Activated CD8-positive, alpha-beta memory T cell treated with anti-CD3 and anti-CD28 coated beads, Interleukin-2, amount 50 U/mL, for 24 hours (primary cell): ENCODE results near the gene STAB1.

ENCODE experiments used
- DNase-seq: peaks from one replicate; pipeline ENCODE4 v3.0.0-alpha.2; 2020; ENCODE audit errors: extremely low read depth

STAB1 gene

GRCh38 chr3:52509753-52510328, 14.7 kb downstream of the STAB1 start:
- DNase-seq = no peak

DNA sequence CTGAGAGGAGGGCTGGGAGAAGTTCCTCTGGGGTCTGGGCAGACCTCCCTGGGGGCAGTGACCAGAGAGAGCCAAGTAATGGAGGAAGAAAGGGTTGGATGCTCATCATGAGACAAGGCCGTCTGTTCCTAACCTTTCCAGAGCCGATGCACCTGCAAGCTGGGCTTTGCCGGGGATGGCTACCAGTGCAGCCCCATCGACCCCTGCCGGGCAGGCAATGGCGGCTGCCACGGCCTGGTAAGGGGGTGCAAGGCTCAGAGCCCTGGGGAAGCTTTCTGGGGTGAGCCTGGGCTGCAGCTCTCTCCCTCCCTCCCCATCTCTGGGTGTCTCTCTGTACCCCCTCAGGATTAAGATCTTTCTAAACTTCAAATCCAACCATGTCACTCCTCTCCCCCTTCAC, 16.4 kb downstream of the STAB1 start:
- no peak for DNase-seq

DNA sequence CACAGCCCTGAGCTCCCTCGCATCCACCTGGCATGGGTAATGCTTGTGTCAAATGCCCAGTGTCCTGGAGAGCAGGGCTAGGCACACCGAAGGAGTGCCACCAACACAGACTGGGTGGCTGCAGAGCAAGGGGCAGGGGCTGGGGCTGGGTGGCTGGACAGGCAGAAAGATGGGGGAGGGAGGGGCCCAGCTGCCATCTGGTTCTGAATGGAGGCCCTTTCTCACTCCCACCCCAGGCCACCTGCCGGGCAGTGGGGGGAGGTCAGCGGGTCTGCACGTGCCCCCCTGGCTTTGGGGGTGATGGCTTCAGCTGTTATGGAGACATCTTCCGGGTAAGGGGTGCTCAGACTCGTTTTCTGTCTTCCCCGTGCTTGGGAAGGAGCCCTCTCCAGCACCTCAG, 17.0 kb downstream of the STAB1 start:
- no peak for DNase-seq

DNA sequence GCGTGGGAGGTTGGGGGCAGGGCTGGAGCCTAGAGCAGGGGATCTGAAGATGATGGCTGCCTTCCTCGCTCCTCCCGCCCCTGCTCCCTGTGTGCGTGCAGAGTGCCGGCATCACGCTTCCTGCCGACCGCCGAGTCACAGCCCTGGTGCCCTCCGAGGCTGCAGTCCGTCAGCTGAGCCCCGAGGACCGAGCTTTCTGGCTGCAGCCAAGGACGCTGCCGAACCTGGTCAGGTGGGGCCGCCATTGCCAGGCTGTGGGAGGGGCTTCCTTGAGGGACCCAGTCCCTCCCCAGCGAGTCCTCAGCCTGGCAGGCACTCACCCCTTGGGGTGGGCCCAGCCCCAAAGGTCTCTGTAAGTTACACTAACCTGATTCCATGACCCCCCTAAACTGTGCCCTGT, 17.6 kb downstream of the STAB1 start:
- DNase-seq = no peak

DNA sequence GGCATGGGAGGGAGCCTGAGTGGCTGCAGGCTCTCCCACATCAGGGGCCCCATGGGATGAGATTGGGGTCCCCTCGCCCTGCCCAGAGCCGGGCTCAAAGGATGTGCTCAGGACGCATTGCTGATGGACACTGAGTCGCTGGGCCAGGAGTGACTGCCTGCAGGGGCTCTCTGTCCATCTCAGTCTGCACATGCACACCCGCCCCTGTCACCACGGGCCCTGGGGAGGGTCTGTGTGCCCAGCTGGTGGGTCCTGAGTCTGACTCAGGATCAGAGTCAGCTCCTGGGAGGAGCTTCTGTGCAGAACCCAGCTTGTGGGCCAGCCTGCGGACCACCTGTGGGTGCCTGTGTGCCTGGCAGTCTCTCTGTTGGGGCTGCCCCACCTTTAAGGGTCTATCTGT, 18.1 kb downstream of the STAB1 start:
- no peak for DNase-seq

- DNase-seq = no peak
These were observed 19.4 kb downstream of the STAB1 start for GRCh38 chr3:52514576-52514975.

DNA sequence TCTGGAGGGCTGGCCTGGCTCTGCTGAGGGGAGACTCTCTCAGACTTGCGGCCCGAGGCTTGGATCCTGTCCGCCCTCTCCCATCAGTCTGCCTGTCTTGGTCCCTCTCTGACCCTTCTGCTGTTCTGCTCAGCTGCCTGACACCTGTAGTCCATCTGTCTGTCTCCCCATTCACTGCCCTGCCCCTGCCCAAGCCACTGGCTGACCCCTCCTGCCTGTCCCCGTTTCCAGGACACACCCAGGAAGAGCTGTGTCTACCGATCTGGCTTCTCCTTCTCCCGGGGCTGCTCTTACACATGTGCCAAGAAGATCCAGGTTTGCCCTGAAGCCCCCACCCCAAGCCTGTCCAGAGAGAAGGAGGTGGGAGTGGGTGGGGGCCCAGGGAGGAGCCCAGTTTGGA, 20.1 kb downstream of the STAB1 start:
- DNase-seq = no peak

- DNase-seq = no peak
These were observed 21.5 kb downstream of the STAB1 start for GRCh38 chr3:52516509-52517195.

DNA sequence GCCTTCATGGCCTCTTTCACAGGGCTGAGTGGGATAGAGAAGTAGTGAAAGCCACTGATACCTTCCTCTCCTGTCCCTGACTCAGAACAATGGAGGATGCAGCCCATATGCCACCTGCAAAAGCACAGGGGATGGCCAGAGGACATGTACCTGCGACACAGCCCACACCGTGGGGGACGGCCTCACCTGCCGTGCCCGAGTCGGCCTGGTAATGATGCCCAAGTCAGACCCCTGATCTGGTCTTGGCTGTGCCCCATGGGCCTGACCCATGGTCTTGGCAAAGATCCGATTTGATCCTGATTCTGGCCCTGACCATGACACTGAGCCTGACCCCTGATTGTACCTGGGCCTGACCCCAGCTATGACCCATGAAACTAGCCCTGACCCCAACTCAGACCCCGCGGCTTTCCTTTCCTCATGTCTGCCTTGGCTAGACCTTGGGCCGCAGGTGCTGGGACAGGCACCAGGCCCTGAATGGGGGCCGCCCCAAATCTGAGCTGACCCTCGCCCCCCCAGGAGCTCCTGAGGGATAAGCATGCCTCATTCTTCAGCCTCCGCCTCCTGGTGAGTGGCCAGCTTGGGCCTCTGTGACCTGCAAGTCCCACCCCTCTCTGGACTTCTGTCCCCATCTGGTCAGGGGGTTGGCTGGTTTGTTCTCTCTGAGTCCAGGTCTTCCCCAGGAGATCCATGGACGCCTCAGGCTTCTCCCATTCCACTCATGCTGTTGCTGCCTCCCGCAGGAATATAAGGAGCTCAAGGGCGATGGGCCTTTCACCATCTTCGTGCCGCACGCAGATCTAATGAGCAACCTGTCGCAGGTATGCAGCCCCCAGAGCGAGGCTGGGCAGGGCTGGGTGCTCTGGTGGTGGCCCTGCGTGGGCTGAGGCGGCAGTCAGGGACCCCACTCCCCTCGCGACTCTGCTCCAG, 22.9 kb downstream of the STAB1 start:
- no peak for DNase-seq

- DNase-seq = no peak
These were observed 23.7 kb downstream of the STAB1 start for GRCh38 chr3:52518723-52519444.

DNA sequence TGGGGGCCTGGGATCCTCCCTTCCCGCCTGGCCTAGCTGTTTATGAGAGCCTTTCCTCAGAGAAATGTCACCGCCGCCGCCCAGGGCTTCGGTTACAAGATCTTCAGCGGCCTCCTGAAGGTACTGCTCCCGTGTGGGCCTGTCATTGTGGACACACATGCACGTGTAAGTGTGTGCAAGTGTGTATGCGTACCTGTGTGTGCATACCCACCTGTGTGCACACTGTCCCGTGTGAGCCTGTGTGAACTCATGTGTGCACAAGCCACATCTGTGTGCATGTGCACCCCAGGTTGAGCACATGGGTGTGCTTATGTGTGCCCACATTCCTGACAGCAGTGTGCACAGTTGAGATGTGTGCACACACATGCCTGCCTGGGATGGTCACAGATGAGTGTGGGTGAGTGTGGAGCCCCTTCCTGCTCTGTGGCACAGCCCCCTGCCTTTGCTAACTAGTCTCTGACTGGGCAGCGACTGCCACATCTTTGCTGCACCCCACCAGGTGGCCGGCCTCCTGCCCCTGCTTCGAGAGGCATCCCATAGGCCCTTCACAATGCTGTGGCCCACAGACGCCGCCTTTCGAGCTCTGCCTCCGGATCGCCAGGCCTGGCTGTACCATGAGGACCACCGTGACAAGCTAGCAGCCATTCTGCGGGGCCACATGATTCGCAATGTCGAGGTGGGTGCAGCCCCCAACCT, 24.5 kb downstream of the STAB1 start:
- no peak for DNase-seq

DNA sequence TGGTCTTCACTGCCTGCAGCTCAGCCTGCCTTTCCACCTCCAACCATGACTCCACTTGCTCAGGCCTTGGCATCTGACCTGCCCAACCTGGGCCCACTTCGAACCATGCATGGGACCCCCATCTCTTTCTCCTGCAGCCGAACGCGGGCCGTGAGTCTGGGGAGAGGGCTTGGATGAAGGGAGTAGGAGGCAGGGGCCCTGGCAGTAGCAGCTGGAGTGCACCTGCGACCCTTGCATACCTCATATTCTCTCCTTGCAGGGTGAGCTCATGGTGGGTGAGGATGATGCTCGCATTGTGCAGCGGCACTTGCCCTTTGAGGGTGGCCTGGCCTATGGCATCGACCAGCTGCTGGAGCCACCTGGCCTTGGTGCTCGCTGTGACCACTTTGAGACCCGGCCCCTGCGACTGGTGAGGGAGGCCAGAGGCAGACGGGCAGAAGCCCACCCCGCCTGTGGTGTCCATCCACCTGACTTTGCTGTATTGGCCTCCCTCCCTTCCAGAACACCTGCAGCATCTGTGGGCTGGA, 25.1 kb downstream of the STAB1 start:
- DNase-seq = no peak

DNA sequence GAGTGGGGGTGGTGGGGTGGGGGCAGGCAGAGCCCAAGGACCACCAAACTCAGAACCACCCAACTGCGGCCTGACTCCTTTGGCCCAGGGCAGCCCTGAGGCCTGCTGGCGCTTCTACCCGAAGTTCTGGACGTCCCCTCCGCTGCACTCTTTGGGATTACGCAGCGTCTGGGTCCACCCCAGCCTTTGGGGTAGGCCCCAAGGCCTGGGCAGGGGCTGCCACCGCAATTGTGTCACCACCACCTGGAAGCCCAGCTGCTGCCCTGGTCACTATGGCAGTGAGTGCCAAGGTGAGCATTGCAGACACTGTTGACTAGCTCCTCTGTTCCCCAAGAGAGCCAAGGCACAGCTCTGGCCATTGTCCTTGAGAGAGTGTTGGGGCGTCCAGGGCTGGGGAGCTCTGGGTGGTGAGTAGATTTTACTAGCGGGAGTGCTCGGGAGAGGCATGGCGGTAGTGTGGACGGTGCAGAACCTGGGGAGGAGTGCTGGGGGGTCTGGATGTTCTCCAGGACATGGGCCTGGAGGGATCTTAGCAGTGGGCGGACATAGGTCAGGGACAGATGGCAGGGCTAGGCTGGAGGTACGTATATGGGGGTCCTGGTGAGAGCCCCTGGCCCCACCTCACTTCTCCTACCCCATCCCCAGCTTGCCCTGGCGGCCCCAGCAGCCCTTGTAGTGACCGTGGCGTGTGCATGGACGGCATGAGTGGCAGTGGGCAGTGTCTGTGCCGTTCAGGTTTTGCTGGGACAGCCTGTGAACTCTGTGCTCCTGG, 25.8 kb downstream of the STAB1 start:
- DNase-seq = no peak

DNA sequence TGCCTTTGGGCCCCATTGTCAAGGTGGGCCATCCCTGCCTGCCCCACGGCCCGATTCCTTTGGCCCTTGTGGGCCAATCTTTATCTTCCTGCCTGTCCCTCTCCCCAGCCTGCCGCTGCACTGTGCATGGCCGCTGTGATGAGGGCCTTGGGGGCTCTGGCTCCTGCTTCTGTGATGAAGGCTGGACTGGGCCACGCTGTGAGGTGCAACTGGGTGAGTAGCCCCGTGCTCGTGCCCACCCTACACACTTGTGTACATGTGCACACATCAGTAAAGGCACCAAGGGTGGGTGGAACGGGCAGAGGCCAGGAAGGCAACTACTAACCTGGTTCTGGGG, 26.3 kb downstream of the STAB1 start:
- no peak for DNase-seq

DNA sequence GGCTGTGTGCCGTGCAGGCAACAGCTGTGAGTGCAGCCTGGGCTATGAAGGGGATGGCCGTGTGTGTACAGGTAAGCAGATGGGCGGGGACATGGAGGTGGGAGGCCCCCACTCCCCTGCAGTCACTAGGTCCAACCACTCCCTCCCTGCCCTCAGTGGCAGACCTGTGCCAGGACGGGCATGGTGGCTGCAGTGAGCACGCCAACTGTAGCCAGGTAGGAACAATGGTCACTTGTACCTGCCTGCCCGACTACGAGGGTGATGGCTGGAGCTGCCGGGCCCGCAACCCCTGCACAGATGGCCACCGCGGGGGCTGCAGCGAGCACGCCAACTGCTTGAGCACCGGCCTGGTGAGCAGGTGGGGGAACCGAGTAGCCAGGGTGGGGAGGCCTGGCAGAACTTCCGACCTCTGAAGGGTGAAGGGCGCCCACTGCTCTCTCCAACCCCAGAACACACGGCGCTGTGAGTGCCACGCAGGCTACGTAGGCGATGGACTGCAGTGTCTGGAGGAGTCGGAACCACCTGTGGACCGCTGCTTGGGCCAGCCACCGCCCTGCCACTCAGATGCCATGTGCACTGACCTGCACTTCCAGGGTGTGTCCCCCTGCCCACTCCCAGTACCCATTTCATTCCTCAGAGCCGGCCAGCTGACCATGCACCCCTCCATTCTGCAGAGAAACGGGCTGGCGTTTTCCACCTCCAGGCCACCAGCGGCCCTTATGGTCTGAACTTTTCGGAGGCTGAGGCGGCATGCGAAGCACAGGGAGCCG, 26.9 kb downstream of the STAB1 start:
- no peak for DNase-seq

GRCh38 chr3:52522651-52523251, 27.6 kb downstream of the STAB1 start:
- no peak for DNase-seq

GRCh38 chr3:52523386-52524257, 28.5 kb downstream of the STAB1 start:
- no peak for DNase-seq

GRCh38 chr3:52524258-52524751, 29.2 kb downstream of the STAB1 start:
- DNase-seq = no peak
